ENCODE measurements around the gene PLLP.

Gene PLLP

GRCh38 chr16:57255686-57256415 lies 28.6 kb downstream of the PLLP start:
- DNase-seq = no peak

DNA sequence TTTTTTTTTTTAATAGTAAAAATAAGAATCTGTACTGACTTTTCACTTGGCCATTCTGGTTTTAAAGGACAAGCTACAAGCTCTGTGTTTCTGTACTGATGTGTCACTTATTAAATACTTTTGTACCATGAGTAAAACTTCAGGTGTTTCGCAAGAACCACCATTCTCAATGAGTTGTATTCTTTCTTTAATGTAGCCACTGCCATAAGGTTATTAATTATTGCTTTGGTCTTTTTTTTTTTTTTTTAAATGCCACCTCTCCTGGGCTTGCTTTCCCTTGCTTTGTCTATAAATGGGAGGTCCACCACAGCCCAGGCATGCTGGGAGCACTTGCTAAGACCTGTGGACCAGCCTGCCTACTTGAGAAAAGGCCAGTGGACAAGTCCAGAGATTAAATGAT lies 31.0 kb downstream of the PLLP start:
- DNase-seq = no peak

DNA sequence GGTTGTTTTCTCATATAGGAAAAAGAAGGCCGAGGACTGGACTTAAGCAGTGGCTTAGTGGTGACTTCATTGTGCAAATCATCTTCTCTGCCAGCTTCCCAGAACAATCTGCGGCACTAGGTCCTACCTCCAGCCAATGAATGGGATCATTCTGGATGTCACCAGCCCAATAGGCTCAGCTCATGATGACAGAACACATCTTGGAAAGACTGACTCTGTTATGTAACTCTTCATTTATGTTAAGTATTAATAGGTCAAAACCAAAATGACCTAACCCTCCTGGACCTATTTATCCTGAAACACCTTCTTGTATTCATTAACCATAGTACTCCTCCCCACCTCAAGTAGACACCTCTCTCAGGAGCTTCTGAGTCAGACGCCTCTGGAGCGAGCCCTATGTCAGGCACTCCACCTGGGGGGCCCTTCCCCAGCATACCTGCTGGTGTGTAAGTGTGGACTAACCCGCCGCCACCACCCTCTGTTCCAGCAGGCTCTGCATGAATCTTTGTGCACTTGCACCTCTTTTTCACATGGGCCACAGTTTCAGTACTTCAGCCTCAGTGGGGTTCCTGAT lies 32.2 kb downstream of the PLLP start:
- DNase-seq = peak in 1 of 5 experiments; percentile 20

GRCh38 chr16:57251352-57251751 lies 33.1 kb downstream of the PLLP start:
- no peak for DNase-seq

DNA sequence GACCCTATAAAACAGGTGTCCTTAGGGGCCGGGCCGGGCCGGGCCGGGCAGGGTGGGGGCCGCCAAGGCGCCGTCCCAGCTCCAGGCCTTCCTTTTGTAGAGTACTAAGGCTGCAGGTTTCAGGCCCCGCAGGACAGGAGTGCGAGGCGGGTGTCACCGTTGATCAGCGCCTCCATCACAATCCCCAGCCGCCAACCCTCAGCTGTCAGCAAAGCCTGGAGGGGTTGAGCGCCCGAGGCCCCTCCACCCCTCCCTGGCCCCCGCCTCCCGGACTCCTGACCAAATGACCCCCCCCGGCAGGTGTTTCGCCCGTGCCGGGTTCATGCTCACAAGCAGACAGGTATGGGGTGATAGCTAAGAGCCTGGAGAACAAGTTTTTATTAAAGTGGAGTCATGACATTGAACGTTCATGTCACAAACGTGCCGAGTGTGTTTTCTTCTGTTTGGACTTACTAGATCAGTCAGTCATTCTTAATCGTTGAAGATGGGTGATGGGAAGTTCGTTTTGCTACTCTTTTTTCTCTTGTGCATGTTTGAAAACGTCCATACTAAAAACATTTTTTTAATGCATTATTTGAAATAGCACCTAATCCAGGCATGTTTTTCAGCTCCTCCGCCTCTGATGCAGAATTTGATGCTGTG lies 38.9 kb downstream of the PLLP start:
- DNase-seq = no peak

- DNase-seq = peak; percentile 94 to 97 (median 95)
Observed at GRCh38 chr16:57244767-57245471, 39.6 kb downstream of the PLLP start, which contains the start of gene ARL2BP. ARL2BP (plus strand) TSS chr16:57245259; CDS start chr16:57245368, 109 bp downstream.

GRCh38 chr16:57244463-57244766 lies 40.1 kb downstream of the PLLP start:
- DNase-seq = no peak

GRCh38 chr16:57242650-57243049 lies 41.8 kb downstream of the PLLP start:
- no peak for DNase-seq

- DNase-seq = no peak
Observed at GRCh38 chr16:57240851-57241250, 43.6 kb downstream of the PLLP start.

DNA sequence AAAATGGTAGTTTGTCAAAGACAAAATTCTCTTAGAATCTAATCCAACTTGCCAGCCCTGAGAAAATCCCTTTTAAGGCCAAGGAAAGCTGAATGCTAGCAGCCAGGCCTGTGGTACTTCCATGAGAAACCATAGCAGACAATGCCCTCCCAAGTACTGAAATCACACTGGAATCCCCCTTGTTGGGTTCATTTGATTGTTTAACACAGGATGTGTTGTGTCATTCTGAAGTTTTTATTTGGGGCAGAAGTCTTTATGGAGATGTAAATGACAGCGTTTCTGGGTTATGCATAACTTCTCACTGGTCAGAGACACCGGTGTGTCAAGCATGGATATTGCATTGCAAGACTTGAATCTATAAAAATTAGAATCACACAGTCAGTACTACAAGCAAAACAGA lies 45.4 kb downstream of the PLLP start:
- DNase-seq = no peak

- DNase-seq = no peak
Observed at GRCh38 chr16:57238682-57239081, 45.8 kb downstream of the PLLP start.

DNA sequence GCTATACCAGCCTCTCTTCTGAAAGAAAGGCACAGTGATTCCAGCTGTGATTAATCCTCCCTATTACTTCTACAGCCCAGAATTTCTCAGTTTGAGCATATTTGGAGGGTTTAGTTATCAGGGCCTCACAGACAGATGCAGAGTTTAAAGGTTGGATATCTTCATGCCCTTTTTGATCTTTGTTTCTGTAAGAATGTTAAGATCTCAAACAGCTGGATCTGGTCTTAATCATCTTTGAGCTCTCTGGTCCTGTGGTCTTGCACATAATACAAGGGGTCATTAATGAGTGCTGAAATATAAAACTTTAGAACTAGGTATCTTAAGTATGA lies 48.5 kb downstream of the PLLP start:
- no peak for DNase-seq

DNA sequence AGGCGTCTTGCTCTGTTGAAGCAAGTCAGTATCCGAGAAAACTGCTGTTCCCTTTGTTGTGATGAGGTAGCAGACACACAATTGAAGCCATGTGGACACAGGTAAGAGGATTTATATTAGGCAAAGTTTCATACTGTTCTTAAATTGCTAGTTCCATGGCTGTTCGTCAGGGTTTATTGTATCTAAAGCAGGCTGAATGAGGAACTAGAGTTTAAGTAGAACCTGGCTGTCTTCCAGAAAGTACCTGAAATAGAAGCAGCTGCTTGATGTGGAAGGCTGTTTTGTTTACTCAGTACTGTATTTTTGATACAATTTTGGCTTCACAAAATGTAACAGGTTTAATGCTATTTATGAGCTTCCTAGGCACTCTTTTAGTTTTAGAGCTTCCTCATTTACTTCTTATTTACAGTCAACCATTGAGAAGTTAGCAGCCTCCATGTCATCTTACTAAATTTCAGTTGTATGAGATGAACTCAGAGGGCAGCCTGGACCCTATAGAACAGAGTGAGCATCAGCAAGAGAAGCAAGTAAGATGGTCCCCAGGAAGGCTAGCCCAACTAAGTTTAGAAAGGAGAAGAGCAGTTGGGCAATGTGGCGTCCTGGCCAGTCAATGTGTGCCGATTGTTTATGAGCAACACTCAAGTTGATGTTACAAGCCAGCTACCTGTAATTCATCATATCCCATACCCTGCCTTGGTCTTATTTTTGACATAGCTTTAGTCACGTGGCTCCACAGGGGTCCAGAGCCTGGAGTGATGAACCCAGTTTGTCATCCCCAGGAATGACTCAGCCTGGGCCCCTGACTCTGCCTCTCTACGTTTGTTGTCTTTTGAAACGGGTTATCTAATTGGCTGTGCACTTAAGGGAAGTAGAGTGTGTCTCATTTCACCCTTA lies 49.1 kb downstream of the PLLP start:
- DNase-seq = peak in 1 of 5 experiments; percentile 13

DNA sequence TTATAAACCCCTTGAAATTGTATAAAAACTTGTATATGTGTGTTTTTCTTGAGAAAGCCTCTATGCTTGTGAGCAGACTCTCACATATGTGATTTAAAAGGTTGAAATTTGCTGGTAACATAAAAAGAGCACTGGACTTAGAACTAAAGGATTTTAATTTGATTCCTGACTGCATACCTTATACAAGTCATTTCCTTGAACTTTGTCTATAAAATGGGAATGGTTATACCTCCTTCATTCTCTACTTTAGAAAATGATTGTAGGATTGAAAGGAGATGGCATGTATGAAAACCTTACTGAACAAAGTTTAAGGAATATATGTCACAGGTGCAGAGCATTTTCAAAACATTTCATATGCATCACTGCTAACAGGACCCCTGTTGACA lies 49.8 kb downstream of the PLLP start:
- DNase-seq = no peak

DNA sequence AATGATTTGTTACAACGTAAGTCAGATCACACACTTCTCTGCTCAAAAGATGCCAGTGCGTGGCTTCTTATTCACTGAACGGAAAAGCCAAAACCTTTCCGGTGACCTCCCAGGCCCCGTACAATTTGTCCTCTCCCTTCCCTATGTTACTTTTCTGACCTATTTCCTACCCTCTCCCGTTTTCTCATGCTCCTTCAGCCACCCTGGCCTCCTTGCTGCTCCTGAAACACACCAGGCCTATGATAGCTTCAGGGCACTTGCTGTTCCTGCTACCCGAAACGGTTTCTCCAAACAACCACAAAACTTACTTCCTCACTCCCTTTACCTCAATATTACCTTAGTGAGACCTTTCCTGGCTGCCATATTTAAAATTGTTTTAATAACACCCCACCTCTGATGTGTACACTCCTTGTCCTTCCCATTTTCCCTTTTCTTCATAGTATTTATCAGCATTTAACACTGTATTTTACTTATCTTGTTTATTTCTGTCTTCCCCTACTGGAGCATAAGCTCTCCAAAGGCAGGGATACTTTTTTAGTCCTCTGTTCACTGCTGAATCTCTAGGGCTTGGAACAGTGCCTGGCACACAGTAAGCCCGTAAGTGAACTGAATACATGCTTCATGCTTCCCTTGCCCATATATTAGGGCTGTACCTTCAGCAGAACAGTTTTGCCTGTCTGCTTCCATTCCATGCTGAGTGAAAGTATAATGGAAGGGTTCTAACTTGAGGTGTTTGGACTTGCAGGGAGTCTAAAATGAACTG lies 50.3 kb downstream of the PLLP start:
- no peak for DNase-seq

- DNase-seq = no peak
Observed at GRCh38 chr16:57231821-57232350, 52.6 kb downstream of the PLLP start.

DNA sequence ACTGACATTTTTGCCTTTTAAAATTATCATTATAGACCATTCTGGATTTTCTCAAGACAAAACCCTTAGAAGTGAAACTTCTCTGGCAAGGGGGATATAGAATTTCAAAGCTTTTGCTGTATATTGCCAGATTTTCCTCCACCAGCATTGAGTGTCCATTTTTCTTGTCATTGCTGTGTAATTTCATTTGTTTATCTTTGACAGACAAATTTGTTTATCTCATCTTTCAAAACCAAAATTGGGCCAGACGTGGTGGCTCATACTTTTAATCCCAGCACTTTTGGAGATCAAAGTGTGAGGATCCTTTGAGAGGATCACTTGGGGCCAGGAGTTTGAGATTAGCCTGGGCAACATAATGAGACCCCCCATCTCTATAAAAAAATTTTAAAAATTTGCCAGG lies 55.4 kb downstream of the PLLP start:
- DNase-seq = no peak

DNA sequence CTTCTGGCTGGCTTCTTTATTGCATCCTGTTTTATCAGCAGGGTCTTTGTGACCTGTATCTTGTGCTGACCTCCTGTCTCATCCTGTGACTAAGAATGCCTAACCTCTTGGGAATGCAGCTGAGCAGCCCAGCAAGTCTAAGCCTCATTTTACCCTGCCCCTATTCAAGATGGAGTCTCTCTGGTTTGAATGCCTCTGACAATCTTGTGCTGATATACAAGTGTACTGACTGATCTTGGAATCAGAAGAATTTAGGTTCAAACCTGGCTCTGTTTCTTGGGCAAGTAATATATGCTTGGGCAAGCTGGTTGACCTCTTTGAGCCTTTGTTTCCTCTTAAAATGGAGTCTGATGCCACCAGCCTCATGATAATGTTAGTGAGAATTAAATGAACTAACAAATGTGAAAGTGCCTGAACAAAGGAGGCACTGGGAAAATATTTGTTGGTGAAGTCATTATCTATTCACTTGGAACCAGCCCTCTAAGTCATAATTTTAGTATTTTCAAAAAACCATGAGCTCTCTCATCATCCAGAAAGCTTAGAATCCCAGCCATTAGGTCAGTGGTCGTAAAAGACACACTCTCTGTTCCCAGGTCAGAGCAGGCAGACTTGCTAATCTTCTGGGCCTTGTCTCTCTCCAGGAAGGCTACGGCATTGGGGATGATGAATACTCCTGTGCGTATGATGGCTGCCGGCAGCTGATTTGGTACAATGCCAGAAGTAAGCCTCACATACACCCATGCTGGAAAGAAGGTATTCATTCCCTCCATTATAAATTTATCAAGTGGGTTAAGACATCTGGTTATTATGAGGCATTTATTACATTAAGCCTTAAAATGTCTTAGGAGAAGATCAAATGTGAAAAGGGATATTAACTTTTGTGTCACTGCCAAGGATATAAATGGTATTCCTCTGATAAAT lies 57.5 kb downstream of the PLLP start:
- no peak for DNase-seq

DNA sequence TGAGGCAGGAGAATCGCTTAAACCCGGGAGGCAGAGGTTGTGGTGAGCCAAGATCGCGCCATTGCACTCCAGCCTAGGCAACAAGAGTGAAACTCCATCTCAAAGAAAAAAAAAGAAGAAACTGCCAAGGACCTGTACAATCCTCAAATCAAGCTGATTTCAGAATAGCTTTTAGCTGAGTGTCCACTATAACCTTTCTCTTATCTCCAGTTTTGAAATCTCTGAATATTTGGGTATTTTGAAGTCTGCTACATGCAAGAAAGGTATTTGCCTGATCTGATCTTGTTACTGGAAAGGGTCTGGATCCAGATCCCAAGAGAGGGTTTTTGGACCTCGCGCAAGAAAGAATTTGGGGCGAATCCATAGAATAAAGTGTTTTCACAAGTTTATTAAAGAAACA lies 58.5 kb downstream of the PLLP start:
- DNase-seq = no peak

DNA sequence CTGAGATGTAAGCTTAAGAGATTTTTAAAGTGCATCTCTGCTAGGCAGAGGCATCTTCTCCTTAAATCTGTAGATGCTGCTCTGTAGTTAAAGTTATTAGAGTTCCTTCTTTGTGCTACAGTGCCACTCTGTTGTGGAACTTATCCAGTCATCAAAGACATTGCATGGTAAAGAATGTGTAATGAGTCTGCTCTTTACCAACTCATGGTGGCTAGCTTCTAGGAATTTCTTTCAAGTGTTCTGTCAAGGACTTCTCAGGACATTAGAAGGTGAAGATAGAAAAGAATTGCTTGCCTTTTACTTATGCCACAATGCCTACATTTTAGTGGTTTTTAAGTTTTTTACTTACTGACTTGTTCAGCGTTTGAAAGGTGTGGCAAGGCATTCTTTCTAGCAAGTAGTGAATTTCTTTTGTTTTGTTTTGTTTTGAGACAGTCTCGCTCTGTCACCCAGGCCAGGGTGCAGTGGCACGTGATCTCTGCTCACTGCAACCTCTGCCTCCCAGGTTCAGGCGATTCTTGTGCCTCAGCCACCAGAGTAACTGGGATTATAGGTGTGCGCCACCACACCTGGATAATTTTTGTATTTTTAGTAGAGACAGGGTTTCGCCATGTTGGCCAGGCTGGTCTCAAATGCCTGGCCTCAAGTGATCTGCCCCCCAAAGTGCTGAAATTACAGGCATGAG lies 59.7 kb downstream of the PLLP start:
- DNase-seq = no peak

Data from T-helper 2 cell (primary cell).